Left ventricle myocardium superior (tissue), 1 donor: ENCODE measurements around the gene BAG1. TPM values are rescaled to one million over a fixed set of nuclear protein-coding genes. Genes with fewer than 3 reads are reported as not detected.
A peak's percentile ranks its signal among the peaks of the same experiment; 100 is the strongest.

Experiments used
- ATAC-seq: fragments of 200-7000 bp; cut with Tn5 transposase; one replicate; pipeline ENCODE4 v1.9.1; 2020; ENCODE audit warnings: mild to moderate bottlenecking, moderate library complexity
- DNase-seq: peaks from one replicate; pipeline ENCODE4 v3.0.0-alpha.2; 2020
- intact Hi-C: fragments of 100-400 bp; cut with micrococcal nuclease; formaldehyde crosslinking; loops from one replicate; pipeline ENCODE4 v1.11.0; 2022
- total RNA-seq: library from RNA; stranded (reverse); fragmentation: NEBNext Ultra II Directional; extraction: Animal tissue kit (Norgen Biotek cat#: 25700); gene quantifications from one replicate; pipeline ENCODE4 v1.2.1, GENCODE V29; 2021
- donor health status: DM: no; HTN: yes; CAD: no; lungs with severe emphysema.

Gene BAG1
- total RNA-seq, 1 donor from 2014 or later: 161 TPM

- intact Hi-C loops: no loop called here
- DNase-seq: no peak
- no peak for ATAC-seq
Observed at GRCh38 chr9:33249087-33249658, 15.3 kb downstream of the BAG1 start.

GRCh38 chr9:33248606-33249005 is 15.9 kb downstream of the BAG1 start:
- intact Hi-C loops: no loop called here

GRCh38 chr9:33246269-33246860 is 18.1 kb downstream of the BAG1 start:
- intact Hi-C loops: no loop called here
- DNase-seq (no peak), ATAC-seq (no peak)

More at GRCh38 chr9:33248606-33249005, 15.9 kb downstream of the BAG1 start:
- no peak for DNase-seq
- ATAC-seq: no peak

GRCh38 chr9:33245341-33245740 is 19.2 kb downstream of the BAG1 start:
- no peak for ATAC-seq
- no peak for DNase-seq
- intact Hi-C loops: no loop called here

GRCh38 chr9:33244137-33244784 is 20.2 kb downstream of the BAG1 start:
- DNase-seq: no peak
- intact Hi-C loops: no loop called here
- no peak for ATAC-seq

GRCh38 chr9:33242609-33243134 is 21.8 kb downstream of the BAG1 start:
- ATAC-seq: no peak
- DNase-seq: no peak
- intact Hi-C loops: no loop called here

- intact Hi-C loops: no loop called here
- ATAC-seq (no peak), DNase-seq (no peak)
Observed at GRCh38 chr9:33241298-33241697, 23.2 kb downstream of the BAG1 start.

GRCh38 chr9:33239921-33240320 is 24.6 kb downstream of the BAG1 start, which contains the start of gene SPINK4:
Gene SPINK4, plus strand, starts transcription at chr9:33240167. Its CDS starts 42 bp downstream, at chr9:33240209.
- ATAC-seq (peak; percentile 80), DNase-seq (peak; percentile 54)
- intact Hi-C loops: no loop called here

GRCh38 chr9:33236571-33236970 is 27.9 kb downstream of the BAG1 start:
- ATAC-seq: no peak
- intact Hi-C loops: no loop called here

GRCh38 chr9:33234511-33235467 is 29.7 kb downstream of the BAG1 start:
- intact Hi-C loops: no loop called here
- no peak for ATAC-seq

More at GRCh38 chr9:33236571-33236970, 27.9 kb downstream of the BAG1 start:
- no peak for DNase-seq

GRCh38 chr9:33233626-33234342 is 30.7 kb downstream of the BAG1 start:
- no peak for ATAC-seq
- no peak for DNase-seq
- intact Hi-C loops: no loop called here

More at GRCh38 chr9:33234511-33235467, 29.7 kb downstream of the BAG1 start:
- DNase-seq: no peak

- intact Hi-C loops: no loop called here
- DNase-seq (no peak), ATAC-seq (no peak)
Observed at GRCh38 chr9:33232815-33233214, 31.7 kb downstream of the BAG1 start.

GRCh38 chr9:33231623-33231942 is 32.9 kb downstream of the BAG1 start:
- intact Hi-C loops: no loop called here
- ATAC-seq (no peak), DNase-seq (no peak)

GRCh38 chr9:33230756-33231622 is 33.5 kb downstream of the BAG1 start:
- intact Hi-C loops: no loop called here

GRCh38 chr9:33229359-33230114 is 35.0 kb downstream of the BAG1 start:
- ATAC-seq (no peak), DNase-seq (no peak)
- intact Hi-C loops: loop anchor here (10.0 kb wide), 1 partner anchor 55 kb away; no protein-coding TSS in a partner anchor

More at GRCh38 chr9:33230756-33231622, 33.5 kb downstream of the BAG1 start:
- ATAC-seq: no peak
- DNase-seq: no peak

GRCh38 chr9:33228606-33229005 is 35.9 kb downstream of the BAG1 start:
- DNase-seq: no peak
- intact Hi-C loops: loop anchor here (10.0 kb wide), 1 partner anchor 54 kb away; no protein-coding TSS in a partner anchor
- ATAC-seq: no peak

GRCh38 chr9:33227741-33228140 is 36.8 kb downstream of the BAG1 start:
- intact Hi-C loops: loop anchor here (10.0 kb wide), 1 partner anchor 53 kb away; no protein-coding TSS in a partner anchor
- no peak for DNase-seq
- ATAC-seq: no peak
